Inflammatory macrophage treated with lipopolysaccharide for 1 hour (primary cell): Measurements from ENCODE around the gene MARCHF3.
"Not testable (repeated sequence)": the region's sequence is repeated elsewhere in the genome, so short reads cannot be mapped to it uniquely, and the experiment has no call there.

Source experiments
- DNase-seq, 2 donors: peaks; one replicate each; pipeline ENCODE4 v3.0.0-alpha.2; 2020 to 2022

The MARCHF3 gene, protein sequence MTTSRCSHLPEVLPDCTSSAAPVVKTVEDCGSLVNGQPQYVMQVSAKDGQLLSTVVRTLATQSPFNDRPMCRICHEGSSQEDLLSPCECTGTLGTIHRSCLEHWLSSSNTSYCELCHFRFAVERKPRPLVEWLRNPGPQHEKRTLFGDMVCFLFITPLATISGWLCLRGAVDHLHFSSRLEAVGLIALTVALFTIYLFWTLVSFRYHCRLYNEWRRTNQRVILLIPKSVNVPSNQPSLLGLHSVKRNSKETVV

DNA sequence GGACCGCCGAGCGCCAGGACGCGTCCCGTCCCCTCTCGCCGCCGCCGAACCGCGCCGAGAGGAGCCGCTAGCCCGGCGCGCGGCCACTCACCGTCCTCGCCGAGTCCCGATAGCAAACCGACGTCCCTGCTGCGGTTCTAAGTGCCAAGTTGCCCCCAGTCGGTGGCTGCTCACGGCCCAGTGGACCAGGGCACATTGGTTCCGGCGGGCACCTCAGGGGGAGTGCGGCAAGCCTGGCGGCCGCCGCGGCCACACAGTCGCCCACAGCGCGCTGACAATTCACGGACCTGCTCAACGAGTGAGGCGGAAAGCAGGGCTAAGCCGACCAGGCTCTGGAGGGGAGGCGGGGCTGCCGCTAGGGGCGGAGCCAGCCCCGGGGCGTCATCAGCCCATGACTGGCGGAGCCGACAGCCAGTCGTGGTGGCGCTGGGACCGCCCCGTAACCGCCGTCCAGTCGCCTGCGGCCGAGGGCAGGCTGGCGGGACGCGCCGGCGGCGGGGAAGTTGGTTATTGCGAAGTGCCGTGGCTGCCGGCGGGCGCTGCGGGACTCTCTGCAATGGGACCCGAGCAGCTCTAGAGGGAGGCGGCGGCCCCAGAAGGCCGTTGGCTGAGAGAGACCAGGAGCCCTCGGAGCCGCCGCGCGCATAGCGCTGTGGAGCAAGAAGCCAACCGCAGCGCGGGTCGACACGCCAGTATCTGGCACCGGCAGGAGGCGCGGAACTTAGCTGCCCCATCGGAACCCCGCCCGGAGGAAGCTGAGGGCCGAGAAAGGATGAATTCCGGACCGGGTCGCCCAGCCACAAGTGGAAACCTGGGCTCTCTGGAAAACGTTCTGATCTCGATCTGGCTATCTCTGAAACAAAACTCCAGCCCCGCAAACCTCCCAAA is at the start of gene MARCHF3:
MARCHF3 (minus strand) TSS at position 300 of the 888 bp plus-strand sequence. CDS start 112,387 bp downstream, outside the sequence.
- DNase-seq, result peak; percentile 95 to 97

DNA sequence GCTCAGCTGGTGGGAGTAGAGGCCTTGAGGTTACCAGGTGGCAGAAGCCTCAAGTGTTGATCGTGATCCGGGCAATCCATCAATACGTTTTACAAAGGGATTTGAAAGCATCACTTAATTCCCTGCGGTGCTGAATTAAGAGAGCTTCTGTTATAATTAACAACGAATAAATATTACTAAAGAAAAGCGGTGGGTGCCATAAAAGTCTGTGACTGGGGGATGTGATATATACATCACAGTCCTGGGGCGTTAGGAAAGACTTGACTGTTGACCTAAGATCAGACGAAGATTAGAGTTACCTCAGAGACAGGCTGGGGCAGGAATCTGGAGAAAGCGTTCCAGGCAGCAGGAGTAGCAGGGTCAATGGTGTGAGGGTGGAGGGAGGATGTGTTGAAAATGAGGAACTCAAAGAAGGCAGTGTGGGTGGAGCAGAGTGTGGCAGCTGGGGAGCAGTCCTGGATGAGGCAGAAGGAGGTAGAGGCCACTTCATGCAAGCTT is 49.7 kb upstream of the MARCHF3 start:
- DNase-seq, result peak; percentile 62 to 81

DNA sequence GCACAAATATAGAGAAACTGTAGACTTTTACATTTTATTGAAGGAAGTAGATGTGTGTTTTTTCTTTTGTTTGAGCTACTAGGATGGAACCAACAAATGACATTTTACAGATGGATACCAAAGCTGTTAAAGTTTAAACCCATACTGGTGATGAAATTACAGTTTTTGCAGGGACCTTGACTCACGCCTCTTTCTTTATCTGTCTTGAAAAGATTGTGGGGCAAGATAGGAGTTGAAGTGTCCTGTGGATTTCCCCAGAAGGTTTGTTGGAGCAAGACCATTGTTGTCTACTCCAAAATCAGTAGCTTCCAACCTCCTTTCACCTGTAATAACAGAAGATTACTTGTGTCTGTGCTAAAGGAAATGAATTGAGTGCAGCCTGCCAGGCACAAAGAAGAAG is 47.0 kb upstream of the MARCHF3 start:
- no peak for DNase-seq

DNA sequence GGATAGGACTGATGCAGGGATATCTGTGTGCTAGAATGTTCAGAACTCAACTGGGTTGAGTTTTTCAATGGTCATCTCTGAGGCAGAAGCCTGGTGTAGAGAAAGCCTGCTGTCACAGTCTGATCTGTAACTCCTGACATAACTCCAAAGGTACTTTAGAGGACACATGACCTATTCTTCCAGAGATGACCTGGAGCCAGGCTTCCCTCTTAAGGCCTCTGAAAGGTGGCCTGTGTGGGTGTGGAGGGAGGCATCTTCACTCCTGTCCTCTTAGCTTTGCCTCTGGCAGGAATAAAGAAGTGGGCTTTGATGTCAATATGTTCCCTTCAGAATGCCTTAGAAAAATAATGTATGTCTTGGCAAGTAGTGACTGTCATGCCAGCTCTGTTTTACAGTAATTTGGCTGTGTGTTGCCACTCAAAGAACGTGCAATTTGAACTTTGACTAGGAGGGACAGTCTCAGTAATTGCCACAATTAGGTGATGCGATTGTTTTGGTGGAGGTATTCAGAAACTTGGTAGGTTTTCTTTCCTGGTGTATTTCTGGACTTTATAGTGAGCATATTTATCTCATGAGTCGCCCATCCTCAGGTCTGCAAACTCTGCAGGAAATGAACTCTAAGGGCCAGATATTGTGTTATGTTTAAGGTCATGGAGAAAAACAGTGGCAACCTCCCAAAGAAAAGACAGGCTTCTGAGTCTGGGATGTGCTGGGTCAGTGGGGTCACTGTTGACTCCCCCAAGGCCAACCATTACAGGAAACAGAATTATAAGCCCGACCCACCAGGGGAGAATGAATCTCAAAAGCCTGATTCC is 46.2 kb upstream of the MARCHF3 start:
- no peak for DNase-seq

DNA sequence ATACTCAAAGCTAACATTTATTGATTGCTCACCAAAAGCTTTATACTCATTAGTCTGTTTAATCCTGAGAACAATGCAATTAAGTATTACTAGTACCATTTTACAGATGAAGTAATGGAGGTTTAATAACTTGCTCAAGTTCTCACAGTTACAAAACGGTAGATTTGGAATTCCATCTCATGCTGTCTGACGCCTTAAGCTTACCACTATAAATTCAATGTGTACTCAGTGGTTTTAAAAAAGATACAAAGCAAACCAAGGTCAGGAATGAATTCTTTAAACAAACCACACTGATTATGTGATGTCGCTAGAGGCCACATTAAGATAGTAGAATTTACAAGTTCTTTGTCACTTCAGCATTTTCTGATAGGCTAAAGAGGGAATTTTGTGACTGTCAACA is 44.1 kb upstream of the MARCHF3 start:
- DNase-seq, result no peak

DNA sequence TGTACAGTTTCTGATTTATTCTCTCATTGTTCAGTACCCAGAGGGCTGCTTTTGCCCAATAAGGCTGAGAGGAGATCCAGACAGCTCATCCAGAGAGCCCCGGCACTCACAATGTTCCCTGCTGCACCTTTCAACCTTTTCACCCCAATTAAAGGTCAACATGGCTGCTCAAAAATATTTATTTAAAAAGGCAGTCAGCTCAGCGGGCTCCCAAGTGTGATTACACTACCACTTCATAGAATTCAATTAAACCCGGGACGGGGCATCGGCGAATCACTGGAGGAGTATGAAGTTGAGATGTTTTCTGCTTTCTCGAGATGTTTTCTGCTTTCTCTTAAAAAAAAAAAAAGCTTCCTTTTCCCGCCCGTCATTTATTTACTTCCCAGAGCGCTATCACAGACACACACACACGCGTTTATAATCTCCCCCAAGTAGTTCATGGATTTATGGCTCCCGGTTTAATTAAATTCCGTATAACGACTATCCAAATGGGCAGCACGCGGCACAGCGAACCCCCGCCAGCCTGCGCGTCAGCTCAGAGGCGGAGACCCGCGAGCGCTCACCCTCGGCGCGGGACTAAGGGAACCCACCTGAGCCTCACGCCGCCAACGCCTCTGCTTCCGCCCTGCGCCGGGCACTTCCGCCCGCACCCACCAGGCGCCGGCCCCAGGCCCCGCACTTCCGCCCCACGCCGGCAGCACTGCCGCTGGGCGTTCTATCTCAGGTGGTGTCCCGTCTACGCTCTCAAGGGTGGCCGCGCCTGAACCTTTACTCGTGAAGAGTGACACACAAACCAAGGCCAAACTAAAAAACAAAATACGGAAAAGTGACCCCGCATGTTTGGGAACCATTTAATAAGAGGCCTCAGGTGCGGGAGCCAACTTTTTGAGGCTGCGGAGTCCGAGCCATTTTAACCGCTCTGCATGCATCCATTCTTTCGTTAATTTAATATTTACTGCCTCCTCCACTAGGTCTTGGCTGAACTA is 42.8 kb upstream of the MARCHF3 start, which contains the start of gene C5orf63:
C5orf63 (minus strand) TSS at position 642 of the 986 bp plus-strand sequence. CDS start 14,507 bp downstream, outside the sequence.
- DNase-seq, result peak in 1 of 2 donors; percentile 33

DNA sequence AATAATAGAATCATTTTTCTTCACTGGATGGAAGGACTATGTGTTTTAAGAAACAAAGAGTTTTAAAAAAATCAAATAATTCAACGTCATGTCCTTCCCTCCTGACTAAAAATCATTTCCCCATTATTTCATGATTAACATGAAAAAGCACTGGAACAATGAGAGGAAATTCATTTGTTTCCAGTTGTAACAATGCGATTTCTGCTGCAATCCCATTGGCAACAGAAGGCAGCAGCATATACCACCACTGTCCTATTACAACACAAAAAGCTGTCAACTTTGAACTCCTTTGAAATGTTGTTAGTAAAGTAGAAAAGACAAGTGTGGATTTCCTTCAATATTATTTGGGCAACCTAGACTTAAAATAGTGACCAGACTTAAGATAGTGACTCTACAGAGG is 39.9 kb upstream of the MARCHF3 start:
- DNase-seq, result no peak

DNA sequence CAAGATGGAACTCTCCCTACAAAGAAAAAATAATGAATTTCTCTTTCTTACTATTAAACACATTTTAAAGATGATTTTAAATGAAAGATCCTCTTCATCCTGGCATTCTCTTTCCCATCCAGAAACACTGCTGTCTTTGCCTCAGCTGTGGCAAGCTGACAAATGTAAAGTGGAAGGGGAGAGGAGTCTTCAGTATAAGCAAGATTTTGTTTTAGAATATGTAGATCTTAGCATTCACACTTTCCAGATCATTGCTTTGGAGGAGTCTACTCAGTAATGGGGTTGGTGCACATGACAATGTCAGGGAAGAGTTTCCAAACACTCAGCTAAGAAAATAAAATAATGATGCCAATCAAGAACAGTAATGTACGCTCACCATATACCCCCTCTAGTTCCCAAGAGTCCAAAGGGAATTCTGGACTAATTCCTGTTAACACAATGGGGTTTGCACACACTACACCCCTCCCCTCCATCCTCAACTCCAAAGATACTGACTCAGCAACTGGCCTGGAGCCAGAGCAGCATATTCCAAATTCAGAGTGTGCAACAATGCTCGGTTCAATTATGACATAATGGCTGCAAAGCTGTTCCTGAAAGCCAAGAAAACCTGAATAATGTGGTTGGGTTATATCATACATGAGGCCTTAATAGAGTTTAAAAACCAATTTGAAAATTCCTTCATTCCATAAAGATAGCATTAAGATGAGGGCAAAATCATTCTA is 38.3 kb upstream of the MARCHF3 start:
- no peak for DNase-seq

DNA sequence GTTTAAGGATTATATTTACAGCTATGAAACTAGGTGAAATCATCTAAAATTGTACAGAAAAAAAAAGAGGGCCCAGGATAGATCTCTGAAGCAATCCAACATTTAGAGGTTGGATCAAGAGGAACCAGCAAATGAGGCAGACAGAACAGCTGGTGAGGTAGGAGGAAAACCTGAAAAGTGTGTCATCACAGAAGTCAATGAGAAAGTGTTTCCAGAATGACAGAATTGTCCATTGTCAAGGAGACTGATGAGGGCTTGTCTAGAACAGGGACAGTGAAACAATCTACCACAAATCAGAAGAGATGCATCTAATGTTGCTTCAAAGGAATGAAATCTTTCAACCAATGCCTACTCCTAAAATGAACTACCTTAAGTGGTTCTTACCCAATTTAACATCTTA is 36.4 kb upstream of the MARCHF3 start:
- no peak for DNase-seq

DNA sequence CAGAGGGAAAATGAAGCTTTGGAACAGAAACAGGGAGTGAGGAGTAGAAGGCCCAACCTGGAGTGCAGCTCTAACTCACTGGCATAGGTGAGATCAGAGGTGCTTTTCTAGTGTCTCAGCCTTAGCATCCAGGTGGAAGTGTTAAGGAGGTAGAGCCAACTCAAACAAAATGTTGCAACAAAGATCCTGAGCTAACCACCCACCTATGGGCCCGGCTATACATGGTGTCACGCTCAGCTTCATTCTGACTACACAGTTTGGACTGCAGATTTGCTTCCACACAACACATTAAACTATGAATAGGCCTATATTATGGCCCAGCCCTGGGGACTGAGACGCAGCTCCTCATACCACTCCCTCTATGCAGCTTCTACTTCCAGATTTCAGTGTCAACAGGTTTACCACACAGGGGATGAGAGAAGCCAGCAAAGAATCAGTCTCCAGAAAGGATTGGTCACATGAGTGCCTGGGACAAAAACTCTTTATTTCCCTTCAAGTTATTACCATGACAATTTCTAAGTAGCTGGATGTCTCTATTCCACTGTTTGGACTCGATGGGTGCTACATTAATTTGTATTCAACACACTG is 34.0 kb upstream of the MARCHF3 start:
- DNase-seq, result no peak

DNA sequence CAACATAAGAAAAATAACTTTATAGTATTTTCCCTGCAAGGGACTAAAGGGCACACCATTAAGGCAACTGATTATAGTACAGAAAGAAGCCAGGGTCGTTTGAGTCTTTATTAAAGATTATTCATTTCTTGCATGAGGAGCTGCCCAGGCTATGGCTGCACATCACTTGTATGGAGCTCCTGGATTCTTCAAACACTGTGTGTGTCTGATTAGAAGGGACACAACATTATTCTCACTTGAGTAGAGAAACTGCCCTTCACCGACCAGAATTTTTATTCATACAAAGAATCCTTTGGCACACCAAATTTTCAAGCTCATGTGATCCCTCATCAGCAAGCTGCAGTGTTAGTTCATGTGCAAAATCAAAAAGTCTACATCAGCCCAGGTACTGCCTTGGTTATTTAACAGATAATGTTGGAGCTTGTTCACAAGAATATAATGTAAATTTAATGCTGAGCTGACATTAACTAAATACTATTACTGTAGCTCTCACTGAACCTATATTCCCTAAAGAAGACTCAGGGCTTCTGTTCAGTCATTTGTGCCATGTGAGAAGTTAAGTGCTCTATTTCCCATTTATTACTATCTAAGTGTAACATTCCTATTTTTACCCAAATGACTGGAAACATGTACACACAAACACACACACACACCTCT is 33.0 kb upstream of the MARCHF3 start:
- DNase-seq, result no peak

DNA sequence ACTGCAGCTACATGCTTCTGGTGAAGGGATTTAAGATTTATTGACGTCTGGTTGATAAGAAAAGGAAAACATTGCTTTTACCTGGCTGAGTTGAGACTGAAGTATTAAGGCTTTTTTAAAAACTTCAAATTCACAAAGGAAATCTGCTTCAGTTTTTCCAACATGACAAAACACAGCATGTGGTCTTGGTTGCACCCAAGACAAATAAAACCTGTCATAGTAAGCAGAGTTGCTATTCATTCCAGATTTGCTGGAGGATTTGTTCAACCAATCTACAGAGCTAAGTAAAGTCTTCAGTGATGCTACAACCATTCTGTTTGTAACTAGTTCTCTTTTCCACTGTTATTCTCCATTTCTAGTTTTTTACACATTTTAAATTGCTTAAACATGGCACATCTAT is 31.6 kb upstream of the MARCHF3 start:
- no peak for DNase-seq

DNA sequence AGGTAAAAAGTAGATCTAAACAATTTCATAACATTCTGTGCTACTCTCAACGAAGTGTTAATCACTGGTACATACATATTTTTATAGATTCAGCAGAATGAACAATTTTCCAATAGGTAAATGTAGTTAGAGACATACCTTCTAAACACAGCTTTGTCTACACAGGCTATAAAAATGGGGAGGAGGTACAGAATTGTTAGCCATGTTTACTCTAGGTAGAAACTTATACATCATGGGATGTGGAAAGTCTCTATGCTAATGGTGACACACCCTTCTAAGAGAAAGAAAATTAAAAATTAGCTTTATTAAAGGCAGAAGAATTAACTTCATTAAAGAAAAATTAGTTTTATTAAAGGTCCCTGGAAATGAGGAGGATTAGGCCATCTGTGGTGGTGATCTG is 31.2 kb upstream of the MARCHF3 start:
- DNase-seq, result no peak

DNA sequence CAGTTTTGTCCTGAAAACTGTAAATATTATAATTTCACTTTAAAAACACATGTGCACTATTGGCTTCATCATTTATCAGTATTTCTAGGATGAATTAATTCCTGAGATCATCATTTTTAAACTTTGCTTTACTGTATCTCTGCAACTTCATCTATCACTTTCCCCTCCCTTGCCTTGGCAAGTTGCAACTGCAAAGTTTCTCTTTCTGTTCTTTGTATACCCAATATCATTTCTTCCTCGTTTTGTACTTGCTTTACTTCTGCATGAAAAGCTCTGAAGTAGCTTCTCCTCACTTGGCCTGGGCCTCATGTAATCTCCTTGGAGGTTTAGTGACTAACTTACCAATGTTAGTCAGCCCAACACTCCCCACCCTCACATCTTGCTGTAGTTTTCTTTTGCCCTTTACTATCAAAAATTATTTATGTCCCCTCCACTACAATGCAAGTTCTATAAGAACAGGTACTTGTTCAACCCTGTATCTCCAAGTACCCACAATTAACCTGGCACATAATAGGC is 30.2 kb upstream of the MARCHF3 start:
- DNase-seq, result no peak

DNA sequence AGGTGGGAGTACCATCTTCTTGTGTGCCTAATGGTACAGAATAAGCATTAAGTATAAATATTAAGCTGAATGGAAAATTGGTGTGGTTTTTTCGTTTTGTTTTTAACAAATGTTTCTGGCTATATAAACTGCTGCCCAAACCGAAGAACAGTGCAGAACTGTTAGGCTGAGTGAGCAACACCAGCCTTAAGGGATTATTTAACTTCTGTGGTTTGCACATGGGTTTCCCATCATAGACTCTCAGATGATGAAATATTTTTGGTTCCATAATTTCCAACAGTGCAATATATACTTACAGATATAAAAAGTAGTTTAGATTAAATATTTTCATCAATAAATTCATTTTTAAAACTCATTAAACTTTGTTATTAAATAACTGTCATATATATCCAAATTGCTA is 26.5 kb upstream of the MARCHF3 start:
- peak; percentile 25 to 31 for DNase-seq

DNA sequence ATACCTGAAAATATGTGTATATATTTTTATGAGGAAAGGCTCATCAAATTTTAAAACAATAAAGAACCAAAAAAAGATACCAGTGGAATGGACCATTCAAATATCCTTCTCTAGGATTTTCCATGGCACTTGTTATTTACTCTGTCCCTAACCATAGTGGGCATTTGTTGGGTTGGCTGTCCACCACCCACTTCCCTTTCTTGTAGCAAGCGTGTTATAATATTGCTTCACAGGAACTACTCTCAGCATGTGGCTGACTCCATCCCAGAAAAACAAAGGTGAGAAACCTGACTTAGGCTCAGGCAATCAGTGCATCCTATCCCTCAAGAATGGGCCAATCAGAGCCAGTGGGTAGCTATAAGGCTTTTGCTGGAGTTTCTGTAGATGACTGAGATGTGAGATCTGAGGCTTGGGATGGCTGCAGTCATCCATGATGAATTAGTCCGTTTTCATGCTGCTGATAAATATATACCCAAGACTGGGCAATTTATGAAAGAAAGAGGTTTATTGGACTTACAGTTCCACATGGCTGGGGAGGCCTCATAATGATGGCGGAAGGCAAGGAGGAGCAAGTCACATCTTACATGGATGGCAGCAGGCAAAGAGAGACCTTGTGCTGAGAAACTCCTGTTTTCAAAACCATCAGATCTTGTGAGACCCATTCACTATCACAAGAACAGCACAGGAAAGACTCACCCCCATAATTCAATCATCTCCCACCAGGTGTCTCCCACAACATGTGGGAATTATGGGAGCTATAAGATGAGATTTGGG is 25.7 kb upstream of the MARCHF3 start:
- no peak for DNase-seq

DNA sequence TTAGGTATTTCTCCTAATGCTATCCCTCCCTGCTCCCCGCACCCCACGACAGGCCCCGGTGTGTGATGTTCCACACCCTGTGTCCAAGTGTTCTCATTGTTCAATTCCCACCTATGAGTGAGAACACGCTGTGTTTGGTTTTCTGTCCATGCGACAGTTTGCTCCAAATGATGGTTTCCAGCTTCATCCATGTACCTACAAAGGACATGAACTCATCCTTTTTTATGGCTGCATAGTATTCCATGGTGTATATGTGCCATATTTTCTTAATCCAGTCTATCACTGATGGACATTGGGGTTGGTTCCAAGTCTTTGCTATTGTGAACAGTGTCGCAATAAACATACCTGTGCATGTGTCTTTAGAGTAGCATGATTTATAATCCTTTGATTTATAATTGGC is 23.2 kb upstream of the MARCHF3 start:
- not testable (repeated sequence) for DNase-seq

DNA sequence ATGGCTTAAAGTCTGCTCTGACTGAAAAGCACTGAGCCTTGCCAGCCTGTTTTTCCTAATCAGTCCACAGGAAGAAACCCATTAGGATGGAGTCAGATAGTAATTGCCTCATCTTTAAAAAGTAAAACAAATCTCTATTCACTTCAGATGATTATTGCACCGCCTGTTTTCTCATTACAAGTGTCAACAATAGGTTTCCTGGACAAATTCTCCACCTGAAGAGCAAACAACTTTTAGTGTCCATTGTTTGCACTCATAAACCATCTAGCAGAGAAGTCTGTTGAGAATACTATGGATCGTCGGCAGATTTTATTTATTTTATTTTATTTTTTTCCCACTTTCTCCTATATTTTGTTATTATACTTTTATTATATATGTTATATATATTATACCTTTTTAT is 22.7 kb upstream of the MARCHF3 start:
- no peak for DNase-seq

DNA sequence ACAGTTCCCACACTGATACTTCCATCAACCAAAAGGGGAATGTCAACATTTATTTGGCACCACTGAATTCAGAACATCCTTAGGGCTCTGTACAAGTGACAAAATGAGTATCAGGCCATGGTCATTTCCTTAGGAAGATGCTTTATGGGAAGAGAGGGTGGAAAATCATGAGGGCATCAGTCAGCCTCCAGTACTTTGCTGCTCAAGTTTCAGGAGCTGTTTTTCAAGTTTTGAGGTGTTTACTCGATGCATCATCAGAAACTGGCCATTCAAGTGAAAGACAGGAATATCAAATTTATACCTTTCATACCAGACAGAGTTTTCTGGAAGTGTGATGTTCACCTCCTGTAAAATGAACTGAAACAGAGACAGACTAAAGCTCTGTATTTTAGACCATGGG is 21.2 kb upstream of the MARCHF3 start:
- DNase-seq, result no peak
